ENCODE data around the gene ABLIM1. TPM values are rescaled to one million over a fixed set of nuclear protein-coding genes. Genes with fewer than 3 reads are reported as not detected.
A peak's percentile ranks its signal among the peaks of the same experiment; 100 is the strongest.

Gene ABLIM1
- total and polyA plus RNA-seq, 3 donors from 2014 or later, result 90.0 to 137 (median 128) TPM

DNA sequence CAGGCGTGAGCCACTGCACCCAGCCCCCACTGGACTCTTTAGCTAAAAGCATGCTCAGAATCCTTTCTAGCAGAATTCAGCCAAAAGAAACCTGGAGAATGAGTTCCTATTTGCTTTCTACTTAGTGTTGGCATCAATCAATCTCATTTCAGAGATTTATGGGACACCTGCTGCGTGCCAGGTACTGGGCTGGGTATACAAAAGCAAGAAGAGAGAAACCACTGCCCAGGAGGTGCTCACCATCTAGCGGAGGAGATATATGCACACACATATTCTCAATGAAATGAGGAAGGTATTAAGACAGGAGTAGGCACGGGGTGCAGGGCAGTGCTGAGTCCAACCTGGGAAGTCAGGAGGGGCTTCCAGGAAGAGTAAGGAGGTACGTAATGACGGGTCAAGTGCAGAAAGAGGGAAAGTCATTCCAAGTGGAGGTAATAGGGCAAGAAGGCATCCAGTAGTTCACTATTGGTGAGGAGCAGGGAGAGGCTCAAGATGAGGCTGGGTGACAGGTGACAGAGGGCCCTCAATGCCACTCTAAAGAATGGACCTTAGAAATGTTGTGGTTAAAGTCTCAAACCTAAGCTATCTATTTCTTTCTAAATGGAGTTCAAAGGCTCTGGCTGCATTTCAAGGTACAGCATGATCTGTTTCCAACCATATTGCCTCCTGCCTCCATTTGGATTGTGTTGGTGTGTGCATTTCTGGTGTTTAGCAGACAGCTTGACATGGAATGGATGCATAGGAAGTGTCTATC is 22.1 kb downstream of the ABLIM1 start:
- no peaks in the 10 kb centered on the region for H3K27me3 ChIP-seq
- H3K27ac ChIP-seq, result no peak overlapping the region
- intact Hi-C loops (cut with DNase I; ENCODE audit: low total_unique reads), result no loop called here
- H3K4me1 ChIP-seq, result peaks cover 26% of the 10 kb centered on the region
- TF ChIP-seq, protein P1, sequence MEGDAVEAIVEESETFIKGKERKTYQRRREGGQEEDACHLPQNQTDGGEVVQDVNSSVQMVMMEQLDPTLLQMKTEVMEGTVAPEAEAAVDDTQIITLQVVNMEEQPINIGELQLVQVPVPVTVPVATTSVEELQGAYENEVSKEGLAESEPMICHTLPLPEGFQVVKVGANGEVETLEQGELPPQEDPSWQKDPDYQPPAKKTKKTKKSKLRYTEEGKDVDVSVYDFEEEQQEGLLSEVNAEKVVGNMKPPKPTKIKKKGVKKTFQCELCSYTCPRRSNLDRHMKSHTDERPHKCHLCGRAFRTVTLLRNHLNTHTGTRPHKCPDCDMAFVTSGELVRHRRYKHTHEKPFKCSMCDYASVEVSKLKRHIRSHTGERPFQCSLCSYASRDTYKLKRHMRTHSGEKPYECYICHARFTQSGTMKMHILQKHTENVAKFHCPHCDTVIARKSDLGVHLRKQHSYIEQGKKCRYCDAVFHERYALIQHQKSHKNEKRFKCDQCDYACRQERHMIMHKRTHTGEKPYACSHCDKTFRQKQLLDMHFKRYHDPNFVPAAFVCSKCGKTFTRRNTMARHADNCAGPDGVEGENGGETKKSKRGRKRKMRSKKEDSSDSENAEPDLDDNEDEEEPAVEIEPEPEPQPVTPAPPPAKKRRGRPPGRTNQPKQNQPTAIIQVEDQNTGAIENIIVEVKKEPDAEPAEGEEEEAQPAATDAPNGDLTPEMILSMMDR (IDR thresholded peaks at IDR 0.05), result no peak
- TF ChIP-seq POLR2A (IDR thresholded peaks at IDR 0.05), result no peak
- no peaks in the 10 kb centered on the region for H3K9me3 ChIP-seq
- WGBS, 2 donors, result 95 to 98% methylated on average over 6 of the region's 6 CpGs
- DNase-seq, result no peak
- no peak overlapping the region for H3K4me3 ChIP-seq
- H3K36me3 ChIP-seq (ENCODE audit: low read depth, missing control alignments), result no peaks in the 10 kb centered on the region

GRCh38 chr10:114635101-114635500 is 23.0 kb downstream of the ABLIM1 start:
- WGBS, 2 donors, result 54 to 58% methylated on average over 7 of the region's 7 CpGs
- TF ChIP-seq POLR2A (IDR thresholded peaks at IDR 0.05), result no peak
- TF ChIP-seq, protein P1 (IDR thresholded peaks at IDR 0.05), result no peak
- H3K4me1 ChIP-seq, result peaks cover 26% of the 10 kb centered on the region
- peak overlapping the region; percentile 22 to 65 for H3K27ac ChIP-seq
- intact Hi-C loops (cut with DNase I; ENCODE audit: low total_unique reads), result no loop called here
- H3K27me3 ChIP-seq, result no peaks in the 10 kb centered on the region
- H3K4me3 ChIP-seq, result no peak overlapping the region
- no peaks in the 10 kb centered on the region for H3K9me3 ChIP-seq
- DNase-seq, result no peak
- H3K36me3 ChIP-seq (ENCODE audit: low read depth, missing control alignments), result no peaks in the 10 kb centered on the region

- Histone ChIP-seq H3K4me1 (peaks cover 26% of the 10 kb centered on the region), H3K4me3 (no peak overlapping the region), H3K27ac (peak overlapping the region; percentile 22 to 65), H3K27me3 (no peaks in the 10 kb centered on the region), H3K9me3 (no peaks in the 10 kb centered on the region), H3K36me3 (ENCODE audit: low read depth, missing control alignments) (no peaks in the 10 kb centered on the region)
- 18 to 20% methylated on average over 4 of the region's 4 CpGs for WGBS, 2 donors
- intact Hi-C loops (cut with DNase I; ENCODE audit: low total_unique reads), result no loop called here
- no peak for TF ChIP-seq POLR2A (IDR thresholded peaks at IDR 0.05)
- TF ChIP-seq, protein P1 (IDR thresholded peaks at IDR 0.05), result no peak
- DNase-seq, result peak; percentile 92
Observed at GRCh38 chr10:114634609-114634979, 23.5 kb downstream of the ABLIM1 start.

DNA sequence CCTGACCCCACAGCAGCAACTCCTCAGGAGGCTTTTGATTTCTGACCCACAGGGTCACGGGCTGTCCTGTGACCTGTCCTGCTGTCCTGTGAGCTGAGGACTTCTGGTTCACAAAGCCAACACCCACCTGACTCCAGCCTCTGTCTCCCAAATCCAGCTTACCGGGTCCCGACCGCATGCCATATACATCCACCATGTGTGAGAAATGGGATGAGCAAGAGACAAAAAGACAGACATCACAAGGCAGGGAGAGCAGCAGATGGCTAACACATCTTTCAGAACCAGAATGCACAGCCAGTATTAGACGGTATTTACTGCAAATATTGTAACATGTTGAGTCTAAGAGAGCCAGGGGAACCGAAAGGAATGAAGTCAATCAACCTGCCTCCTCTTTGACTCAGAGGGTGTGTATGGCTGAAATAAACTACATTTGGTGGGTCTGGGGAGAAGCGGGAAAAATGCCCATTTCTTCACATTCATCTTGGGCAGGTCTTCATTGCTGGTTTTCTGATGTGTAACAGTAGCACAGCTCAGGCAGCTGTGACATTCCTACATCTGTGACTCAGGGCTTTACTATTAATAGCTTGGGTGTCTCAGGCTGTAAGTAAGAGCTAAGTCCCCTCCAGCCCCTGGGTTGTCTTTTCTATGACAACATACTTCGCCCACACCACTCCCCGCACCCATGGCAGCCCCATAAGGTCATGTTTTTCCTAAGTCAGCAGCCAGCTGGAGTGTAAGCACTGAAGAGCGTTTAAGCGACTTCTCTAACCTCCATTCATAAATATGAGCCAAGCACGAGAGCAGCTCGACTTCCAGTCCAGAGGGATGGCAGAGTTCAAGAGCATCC is 25.0 kb downstream of the ABLIM1 start:
- H3K9me3 ChIP-seq, result no peaks in the 10 kb centered on the region
- no peak overlapping the region for H3K4me3 ChIP-seq
- no peaks in the 10 kb centered on the region for H3K36me3 ChIP-seq (ENCODE audit: low read depth, missing control alignments)
- peaks cover 26% of the 10 kb centered on the region for H3K4me1 ChIP-seq
- peak overlapping the region; percentile 41 to 78 for H3K27ac ChIP-seq
- WGBS, 2 donors, result 37 to 56% methylated on average over 13 of the region's 13 CpGs
- DNase-seq, result peak; percentile 28
- intact Hi-C loops (cut with DNase I; ENCODE audit: low total_unique reads), result no loop called here
- TF ChIP-seq POLR2A (IDR thresholded peaks at IDR 0.05), result no peak
- TF ChIP-seq, protein P1 (IDR thresholded peaks at IDR 0.05), result no peak
- H3K27me3 ChIP-seq, result no peaks in the 10 kb centered on the region

Data from testis (tissue), 3 donors.